GM18499 (cell line): ENCODE data around the gene LRP1B.

Experiments used
- ATAC-seq: cut with Tn5 transposase; IDR thresholded peaks from one replicate; pipeline ENCODE4 v1.9.1; 2021; ENCODE audit warnings: moderate number of reproducible peaks; ENCODE audit not compliant: insufficient read depth, unreplicated experiment

The LRP1B gene

DNA sequence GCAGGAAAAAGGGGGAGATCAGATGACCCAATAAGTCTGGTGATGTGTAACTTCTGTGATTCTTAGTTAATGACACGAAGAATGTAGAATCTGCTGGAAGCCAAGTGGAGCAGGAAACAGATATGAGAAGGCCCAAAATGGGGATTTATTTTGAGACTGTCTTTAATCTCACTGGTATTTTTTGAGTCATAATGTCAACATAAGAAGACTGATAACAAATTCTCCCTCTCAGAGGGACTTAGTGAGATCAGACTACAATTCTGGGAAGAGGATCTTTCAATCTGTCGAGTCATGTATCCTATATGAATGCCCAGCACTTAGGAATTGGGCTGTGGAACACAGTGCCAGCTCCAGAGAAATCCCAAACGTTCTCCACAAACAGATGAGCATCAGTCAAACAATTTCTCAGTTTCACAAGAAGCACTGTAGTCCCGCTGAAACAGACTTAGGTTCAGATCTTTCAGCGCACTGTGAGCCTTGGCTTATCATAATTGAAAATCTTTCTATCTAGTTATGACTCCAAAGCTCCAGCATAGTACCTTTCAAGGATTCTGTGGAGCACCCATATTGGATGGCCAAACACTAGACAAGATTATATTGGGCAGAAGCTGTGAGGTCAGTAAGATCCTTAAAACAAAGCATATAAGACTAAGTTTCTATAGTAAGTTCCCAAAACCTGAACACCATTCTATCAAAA, 738.2 kb downstream of the LRP1B start:
- no peak for ATAC-seq

DNA sequence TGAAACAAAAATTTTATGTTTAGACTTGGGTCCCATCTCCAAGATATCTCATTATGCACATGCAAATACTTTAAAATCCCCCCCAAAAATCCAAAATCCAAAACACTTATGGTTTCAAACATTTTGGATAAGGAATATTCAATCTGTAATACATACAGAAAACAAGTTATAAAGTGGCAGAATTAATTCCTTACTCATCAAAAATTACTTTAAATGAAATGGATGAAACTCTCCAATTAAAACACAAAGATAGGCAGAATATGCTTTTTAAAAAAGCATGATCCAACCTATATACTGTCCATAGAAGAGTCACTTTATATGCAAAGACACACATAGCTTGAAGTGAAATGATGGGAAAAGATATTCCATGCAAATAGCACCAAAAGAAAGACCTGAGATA, 744.6 kb downstream of the LRP1B start:
- no peak for ATAC-seq

DNA sequence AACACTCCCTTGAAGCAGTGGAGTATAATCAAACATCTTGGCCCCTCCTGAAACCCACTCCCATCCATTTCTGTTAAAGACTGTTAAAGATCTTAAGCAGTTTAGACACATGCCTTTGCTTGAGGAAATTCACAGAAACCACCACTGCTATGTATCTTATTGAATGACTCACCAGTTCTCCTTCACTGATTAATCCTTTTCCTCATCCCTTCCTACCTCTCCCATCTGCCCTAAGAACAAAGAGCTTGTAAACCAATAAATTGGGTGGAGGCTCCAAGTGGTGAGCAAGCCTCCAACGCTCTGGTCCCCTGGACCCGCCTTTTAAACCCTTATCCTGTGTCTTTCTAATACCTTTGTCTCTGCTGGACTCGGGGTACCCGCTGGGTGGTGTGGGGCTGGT, 746.1 kb downstream of the LRP1B start:
- no peak for ATAC-seq

DNA sequence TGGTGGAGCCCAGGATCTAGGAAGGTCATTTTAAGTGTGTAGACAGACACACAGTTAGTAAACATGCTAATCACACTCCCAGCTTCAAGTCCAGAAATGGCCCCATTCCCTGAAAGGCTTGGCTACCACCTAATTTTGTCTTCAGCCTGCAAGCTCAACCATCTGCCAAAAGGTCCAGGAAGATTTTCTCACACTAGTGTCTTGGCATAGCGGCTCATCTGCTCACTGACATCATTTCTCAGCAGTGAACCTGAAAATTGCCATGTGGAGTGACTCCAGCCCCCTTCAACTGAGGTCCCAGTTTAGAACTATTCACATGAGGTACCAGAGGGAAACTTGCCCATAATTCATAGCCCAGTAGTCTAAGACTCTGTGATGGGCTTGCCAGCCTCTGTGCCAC, 748.9 kb downstream of the LRP1B start:
- ATAC-seq: no peak

DNA sequence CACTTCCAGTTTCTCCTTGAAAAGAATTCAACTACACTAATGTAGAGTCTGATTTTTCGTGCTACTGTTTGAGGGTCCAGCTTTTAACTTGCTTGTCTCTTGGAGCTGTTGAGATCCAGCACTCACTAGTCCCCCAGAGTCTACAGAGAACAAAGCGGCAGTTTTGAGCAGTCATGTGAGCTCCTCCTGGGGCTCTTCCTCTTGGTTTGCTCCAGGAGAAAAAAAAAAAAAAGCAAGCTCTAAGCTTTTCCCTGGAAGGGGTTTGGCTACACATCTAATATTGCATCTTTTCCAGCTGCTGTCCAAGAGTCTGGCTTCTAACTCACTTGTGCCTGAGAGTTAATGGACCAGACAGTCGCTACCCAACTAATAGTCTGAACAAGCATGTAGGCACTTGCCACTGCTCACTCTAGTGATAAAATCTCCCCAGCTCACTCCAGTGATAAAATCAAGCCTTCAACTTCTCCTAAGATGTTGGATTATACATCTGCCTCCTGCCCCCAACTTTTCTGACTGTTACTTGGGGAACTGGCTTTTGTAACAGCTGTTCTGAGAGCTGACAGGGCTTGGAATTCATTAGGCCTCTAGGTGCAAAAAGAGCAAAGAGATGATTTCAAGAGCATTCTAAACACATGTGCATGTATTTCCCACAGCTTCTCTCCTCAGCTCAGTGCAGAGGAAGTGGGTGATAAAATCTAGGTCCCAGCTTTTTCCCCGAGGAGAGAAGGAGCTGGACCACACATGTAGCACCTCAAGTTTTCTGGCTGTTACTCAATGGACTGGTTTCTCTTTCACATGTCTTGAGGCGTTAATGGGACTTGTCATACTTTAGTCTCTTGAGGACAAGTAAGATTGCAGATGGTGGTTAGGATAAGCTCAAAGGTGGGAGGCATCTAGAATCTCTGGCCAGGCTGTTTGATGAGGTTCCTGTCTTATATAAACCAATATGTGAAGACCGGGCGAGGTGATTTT, 750.5 kb downstream of the LRP1B start:
- ATAC-seq: no peak

DNA sequence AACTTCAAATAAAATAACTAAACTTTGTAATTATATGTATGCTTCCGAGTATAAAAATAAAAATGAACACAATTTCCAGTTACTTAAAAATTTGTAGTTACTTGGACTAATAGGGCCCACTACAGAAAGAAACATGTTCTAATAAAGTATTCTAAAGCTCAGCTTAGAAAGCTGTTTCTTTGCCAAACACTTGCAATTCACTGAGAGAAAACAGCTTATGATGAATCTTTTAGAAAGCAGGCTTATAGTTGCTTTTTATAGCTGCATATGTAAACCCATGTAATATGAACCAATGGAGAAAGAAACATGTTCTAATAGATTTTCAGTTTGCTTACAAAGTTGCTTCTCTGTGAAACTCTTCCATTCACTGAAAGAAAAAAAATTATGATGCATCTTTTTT, 766.0 kb downstream of the LRP1B start:
- ATAC-seq: no peak

DNA sequence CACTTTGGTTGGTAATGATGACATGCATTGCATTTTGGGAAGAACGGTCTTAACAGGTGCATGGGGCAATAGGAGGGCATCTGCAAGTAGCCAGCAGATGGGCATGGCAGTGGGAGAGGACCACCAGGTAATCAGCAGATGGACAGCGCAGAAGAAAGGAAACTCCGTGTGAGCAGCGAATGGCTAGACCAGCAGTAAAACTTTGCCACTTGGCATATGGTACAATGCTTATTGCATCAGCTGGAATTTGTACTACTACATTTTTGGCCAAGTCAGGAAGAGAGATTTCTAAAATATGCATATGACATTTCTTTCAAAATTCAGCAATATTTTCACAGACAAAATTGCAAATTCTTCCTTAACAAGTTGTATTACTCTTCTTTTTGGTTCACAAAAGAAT, 768.5 kb downstream of the LRP1B start:
- no peak for ATAC-seq

DNA sequence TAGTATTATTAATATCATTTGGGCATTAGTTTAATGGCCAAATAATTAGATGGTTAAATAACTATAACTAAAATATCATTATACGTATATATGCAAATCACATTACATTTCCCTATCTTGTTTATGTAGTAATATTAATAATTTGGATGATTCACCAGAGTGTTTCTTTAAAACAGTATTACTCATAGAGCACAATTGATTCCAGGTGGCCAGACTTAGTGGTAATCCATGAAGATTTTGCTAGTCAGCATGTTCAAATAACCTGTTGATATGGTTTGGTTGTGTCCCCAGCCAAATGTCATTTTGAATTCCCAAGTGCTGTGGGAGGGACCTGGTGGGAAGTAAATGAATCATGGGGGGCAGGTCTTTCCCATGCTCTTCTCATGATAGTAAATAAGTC, 782.3 kb downstream of the LRP1B start:
- ATAC-seq: no peak

DNA sequence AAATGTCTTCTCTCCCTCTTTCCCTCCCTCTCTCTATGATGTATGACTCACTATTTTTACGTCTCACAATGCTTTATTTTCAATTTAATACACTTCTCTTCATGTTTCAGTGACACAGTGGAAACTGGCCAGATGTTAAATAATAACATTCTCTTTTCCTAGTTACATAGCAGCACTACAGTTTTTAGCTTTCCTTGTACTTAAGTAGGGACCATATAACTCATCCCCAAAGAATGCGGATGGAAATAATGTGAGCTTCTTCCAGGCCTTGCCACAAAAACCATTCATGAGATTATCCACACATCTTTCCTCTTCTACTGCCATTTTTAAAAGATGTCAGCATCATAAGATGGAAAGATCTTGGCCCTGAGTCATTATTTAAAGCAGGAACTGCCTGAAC, 789.4 kb downstream of the LRP1B start:
- ATAC-seq: no peak

DNA sequence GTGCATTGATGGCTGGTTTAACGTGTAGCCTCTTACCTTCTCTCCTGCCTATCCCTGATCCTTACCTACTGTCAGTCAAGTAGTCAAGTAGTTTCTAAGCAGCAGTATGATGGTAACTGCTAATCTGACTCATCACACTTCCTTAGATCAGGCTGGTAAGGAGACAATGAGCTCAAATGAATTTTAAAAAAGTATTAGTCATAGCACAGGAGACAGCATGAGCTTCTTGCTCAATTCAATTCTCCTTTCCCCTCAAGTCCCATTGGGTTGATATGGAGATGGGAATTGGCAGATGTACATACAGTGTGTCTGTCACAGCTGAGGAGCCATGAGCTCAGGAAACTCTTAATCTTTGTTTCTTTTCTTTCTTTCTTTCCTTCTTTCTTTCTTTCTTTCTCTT, 799.7 kb downstream of the LRP1B start:
- no peak for ATAC-seq

DNA sequence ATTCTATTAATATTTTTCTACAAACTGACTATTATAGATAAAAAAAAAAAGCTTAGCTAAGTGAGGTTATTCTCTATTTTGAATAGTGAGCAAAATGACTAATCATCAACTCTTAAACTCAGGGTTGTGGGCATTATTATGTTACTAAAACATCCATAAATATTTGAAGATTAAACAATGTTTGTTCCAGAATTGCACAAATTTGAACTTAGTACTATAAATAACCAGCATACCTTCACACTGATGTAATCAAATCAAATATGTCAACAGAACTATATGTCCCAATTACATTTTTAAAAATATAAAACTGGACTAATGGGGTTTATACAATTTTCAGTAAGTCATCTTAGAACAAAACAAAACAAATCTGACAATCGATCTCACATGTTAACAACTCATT, 800.9 kb downstream of the LRP1B start:
- no peak for ATAC-seq

DNA sequence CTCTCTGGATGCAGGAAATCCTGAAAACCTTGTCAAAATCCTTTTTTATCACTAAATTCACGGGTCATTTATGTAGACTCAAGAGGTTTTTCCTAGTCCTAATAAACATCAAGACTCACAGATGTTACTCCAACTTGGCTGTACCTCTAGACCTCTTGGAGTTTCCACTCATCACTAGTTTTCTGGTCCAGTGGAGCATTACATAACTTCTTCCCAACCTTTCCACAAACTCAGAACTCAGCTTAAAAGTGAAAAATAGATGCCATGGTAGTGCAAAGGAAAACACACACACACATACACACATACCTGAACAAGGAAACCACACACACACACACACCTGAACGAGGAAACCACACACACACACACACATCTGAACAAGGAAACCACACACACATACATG, 807.2 kb downstream of the LRP1B start:
- no peak for ATAC-seq

DNA sequence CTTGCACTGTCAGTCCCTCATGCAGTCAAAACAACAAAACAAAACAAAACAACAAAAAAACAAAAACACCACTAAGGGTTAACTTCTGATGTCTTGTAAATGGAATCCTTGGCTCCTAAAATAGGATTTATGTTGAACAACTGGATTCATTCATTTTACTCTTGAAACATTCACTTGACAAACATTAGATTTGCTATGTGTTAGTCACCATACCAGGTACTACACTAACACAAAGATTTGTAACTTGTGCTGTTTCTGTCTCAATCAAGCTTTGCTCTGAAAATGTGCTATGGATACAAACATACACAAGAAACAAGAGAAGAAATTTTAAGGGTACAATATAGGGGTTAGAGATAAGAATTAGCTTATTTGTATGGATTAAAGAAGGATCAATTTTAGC, 812.8 kb downstream of the LRP1B start:
- no peak for ATAC-seq

DNA sequence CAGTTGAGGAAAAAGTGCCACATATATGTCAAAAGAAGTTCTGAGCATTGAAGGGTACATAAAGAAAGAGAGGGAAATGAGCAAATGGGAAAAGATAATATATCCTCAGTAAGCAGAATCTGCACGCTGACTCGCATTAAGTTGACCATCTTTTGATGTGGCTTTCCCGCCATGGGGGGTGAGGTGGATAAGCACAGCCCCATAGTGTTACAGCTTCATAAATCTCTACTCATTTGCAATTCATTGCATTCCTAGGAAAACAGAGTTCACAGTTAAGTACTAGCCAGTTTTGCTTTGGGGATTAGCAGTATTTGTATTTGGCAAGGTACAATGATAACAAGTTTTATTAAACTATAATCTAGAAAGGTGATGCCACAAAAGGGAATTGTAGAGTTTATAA, 814.2 kb downstream of the LRP1B start:
- no peak for ATAC-seq

DNA sequence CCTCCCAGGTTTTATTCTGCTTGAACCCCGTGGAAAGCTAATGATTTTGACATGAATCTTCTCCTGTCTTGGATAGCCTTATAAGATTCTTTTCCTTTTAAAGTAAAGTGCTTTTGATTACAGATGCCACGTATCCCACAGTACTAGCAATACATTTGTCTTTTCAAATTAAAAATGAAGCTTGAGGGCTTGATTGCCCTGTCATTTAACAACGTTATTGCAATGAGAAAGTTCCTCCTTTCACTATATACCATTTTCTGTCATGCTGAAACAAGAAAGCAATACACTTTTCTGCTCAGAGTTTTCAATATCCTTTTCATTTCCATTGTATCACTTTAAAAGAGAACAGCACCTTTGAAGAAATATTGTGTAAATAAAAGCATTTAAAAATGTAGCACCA, 814.7 kb downstream of the LRP1B start:
- no peak for ATAC-seq

DNA sequence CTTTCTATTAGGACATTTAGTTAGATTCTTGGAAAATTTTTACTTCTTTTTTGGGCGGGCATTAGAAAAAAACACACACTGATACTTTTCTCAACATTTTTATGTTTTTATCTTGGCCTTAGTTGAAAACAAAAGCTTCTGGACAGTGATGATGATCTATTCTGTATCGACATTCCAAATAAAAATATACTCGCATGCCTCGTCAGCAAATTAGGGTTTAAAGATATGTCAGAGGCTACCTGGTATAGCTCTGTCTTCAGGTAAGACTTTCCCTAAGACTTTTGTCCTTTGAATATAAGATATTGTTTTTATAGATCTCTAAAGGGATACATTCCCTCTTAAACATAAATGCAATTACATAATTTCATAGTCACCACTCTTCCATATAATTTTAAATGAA, 816.8 kb downstream of the LRP1B start:
- ATAC-seq: no peak

DNA sequence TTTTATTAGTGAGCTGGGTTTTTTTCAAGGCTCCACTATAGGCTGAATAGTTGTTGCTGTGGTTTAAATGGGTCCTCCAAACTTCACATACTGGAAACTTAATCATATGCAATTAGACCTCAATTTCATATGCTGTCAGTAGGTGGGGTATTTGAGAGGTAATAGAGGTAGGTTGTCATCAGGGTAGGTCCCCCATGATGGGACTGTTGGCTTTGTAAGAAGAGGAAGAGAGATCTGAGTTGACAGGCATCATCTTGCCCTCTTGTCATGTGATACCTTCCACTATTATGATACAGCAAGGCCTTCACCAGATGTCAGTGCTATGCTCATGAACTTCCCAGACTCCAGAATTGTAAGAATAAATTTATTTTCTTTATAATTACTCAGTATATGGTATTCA, 819.4 kb downstream of the LRP1B start:
- ATAC-seq: no peak

DNA sequence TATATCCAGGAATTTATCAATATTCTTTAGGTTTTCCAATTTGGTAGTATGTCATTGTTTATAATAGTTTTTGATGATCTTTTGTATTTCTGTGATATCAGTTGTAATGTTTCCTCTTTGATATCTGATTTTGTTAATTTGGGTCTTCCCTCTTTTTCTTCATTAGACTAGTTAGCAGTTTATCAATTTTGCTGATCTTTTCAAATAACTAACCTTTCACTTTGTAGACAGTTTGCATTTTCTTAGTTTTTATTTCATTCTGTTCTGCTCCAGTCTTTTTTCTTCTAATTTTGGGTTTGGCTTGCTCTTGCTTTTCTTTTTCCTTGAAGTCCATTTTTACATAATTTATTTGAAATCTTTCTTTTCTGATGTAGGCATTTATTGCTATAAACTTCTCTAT, 824.4 kb downstream of the LRP1B start:
- ATAC-seq: no peak

DNA sequence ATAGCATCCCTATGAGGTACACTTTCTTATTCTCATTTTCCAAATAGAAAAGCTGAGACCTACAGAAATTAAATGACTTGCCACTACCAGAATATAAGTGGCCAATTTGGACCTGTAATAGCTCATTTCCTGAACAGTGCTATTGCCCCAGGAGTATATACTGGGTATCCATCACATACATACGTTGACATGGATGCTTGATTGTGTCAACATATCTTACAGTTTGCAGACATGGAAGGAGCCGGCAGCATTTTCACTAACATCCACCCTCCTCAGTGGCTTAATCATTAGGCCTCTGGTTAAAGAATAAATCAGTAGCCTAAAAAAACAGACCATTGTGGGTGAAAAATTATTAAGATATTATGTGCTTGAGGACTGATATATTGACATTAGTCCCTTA, 829.3 kb downstream of the LRP1B start:
- ATAC-seq: no peak

DNA sequence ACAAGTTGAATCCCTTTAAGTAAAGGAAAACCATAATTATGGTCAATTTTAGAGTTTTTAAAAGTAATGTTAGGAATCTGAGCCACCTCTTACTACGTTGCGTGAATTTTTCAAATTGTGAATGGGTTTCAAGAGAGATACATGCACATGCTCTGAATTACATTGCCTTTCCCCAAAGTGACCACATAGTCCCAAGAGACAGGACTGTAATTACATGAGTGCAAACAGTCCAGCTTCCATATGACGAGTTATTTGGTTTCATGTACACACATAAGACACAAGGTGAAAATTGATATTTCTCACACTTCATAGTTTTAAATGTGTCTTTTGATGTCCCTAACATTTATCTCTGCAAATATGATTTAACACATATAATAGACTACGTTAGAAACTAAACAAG, 850.8 kb downstream of the LRP1B start:
- ATAC-seq: no peak

DNA sequence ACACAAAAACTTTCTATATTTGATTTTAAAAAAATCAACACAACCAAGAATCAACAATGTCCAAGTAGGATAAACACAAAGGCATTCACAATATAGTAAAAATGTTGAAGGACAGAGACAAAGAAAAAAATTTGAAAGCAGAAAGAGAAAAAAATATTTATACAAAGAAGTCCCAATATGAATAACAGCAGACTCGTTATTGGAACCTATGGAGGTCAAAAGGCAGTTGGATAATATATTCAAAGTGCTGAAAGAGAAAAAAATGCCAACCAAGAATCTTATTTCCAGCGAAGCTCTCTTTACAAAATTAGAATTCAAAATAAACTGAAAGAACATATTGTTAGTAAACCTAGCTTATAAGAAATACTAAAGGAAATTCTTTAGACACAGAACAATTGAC, 859.5 kb downstream of the LRP1B start:
- no peak for ATAC-seq

DNA sequence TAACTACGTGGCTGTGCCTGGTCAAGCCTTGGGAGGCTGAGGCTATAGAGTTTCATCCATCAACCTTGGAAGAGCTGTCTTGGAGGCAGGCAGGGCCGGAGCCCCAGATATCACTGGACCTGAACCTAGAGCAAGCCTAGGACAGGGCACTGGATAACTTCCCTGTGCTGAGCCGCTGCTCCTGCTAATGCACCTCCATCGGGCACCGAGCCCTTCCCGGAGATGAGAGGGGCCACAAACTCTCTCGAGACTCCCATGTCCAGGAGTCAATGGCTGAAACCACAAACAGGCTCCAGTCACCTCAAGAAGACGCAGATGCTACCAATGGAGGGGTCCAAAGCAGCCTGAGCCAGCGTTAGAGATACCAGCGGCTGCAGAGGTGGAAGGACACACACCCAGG, 866.0 kb downstream of the LRP1B start:
- ATAC-seq: no peak
